GM18505 (cell line): ENCODE data around the gene ATF6B.
"Not testable (repeated sequence)": the region's sequence is repeated elsewhere in the genome, so short reads cannot be mapped to it uniquely, and the experiment has no call there.

Source experiments
- ATAC-seq: cut with Tn5 transposase; IDR thresholded peaks from one replicate; pipeline ENCODE4 v1.9.1; 2021; ENCODE audit not compliant: unreplicated experiment
- POLR2A ChIP-seq: IDR thresholded peaks from 4 replicates; pipeline ENCODE4 v1.6.1; 2011; ENCODE audit warnings: borderline replicate concordance; ENCODE audit not compliant: insufficient read depth, insufficient read length; ENCODE audit errors: extremely low read depth

ATF6B gene

DNA sequence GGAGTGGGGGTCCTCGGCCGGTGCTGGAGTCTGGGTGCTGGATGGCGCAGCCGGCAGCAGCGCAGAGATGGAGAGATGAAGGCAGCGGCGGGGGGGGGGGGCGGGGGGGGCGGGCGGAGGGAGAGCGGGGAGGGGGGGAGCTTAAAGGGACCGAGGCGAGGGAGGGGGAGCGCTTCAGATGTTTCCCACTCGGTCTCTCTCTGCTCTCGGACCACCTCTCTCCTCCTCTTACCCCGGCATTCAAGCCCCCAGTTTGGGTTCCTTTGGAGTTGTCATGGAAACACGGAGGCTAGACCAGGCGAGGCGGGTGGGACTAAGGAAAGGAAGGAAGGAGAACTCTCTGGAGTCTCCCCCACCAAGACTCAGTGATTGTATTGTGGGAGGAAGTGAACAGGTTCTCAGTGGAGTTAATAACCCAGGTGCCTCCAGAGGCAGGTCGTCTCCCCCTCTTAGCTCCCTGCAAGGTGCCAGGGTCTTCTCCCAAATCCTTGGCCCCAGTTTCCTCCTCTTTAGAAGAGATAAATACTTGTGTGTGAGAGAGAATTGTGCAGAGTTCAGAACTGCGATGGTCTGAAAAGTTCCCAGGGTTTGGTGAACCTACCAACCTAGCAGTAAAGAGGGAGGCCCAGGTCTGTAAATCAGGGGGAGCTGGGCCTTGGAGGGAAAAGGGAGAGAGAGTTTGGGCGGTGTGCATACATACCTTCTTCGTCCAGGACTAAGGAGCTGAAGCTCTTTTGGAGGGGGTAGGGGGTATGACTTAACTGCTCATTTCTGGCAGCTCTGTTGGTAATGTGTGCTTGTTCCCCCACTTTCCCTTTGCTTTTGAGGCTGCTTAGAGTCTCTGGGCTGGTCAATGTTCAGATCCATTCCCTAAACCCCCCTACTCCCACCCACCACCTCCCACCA lies 24.1 kb upstream of the ATF6B start, which contains the start of gene PRRT1:
TSS of gene PRRT1 (minus strand) at position 77 of the 906 bp plus-strand sequence. CDS start 112 bp downstream, outside the sequence.
- TF ChIP-seq POLR2A, result no peak
- no peak for ATAC-seq

DNA sequence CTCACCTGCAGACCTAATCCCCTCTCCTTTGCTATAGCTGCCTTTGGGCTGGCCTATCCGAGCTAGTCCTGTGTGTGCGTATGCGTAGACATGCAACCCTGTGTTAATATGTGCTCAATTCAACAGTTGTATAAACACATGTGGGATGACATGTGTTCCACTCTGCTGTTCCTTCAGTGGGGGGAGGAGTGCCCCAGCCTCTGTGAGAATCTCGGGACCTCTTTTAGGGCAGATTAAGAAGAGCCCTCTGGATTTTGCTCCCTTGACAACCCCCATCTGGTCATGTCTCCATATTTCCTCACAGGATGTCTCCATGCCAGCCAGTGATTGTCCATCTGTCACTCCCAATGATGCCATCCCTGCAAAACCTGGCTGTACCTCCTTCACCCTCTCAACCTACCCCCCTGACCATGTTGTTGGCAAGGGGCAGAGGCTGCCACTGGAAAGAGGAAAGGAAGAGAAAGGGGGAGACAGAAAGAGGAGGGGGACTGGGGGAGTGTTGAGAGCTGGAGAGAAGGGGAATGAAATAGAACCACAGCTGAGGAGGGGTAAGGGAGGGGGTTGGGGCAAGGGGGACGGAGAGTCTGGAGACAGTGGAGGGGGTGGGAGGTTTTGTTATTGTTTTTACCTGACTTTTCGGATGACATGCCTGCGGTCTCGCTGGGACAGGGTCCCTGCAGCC lies 23.3 kb upstream of the ATF6B start:
- ATAC-seq, result no peak
- TF ChIP-seq POLR2A, result no peak

DNA sequence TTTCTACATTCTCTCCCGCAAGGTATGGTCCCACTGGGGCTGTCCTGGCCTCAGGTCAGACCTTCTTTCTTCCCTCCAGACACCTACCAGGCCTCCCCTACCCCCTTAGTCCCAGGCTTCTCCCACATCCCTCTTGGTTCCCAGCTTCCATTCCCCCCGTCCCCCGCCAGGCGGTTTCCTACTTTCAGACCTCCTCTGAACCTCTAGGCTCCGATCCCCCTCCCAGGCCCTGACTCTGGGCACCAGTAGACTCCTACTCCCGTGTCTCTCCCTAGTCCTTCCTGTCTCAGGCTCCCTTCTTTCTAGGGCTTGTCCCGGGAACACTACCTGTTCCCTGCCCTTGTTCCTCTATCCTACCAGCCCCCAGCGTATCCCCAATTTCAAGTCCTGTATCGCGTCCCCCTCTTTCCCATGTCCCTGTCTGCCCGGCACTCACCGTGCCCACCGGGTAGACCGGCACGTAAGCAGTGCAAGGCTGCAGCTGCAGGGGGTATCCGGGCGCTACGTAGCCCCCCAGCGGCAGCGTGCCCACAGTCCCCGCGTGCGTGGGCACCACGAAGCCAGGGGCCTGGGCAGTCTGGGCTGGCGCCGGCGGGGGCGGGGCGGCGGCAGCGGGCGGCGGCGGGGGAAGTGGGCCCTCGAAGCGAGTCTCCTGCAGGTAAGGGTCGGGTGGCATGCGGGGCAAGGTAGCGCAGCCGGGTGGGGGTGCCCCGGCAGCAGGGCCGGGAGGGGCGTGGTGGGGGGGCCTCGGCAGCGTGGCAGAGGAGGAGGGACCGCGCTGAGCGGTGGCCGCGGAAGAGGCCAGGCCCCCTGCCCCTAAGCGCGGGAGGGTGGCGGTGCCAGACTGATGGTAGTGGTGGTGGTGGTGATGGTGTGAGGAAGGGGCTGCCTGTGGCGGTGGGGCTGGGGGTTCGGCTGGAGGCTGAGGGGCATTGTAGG lies 22.2 kb upstream of the ATF6B start:
- TF ChIP-seq POLR2A, result no peak
- ATAC-seq, result no peak

DNA sequence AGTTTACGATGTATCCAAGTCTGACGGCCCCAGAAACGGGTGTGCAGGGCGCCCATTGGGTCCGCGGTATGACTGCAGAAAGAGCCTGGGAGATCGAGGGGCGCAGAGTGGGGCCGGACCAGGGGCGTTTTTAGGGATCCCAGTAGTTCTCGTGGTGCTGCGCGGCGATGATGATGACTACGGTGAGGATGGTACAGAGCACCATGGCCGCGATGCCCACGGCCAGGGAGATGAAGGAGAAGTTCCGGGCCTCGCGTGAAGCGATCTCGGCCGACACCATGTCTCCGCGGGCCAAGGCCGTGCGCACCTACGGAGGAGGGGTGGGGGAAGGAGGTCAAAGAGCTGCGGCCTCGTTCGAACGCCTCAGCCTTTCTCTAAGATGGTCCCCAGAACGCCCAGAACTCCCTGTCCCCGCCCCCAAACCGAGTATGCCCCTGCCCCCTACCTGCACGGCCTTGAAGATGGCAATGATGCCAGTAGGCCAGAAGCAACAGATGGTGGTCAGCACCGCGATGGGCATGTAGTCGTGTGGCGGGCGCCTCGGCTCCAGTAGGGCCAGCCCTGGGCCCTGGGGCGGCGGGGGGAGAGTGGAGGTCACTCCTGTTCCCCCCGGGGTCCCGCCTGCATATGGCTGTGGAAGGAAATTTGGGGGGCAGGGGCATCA lies 21.2 kb upstream of the ATF6B start:
- ATAC-seq, result no peak
- TF ChIP-seq POLR2A, result no peak

DNA sequence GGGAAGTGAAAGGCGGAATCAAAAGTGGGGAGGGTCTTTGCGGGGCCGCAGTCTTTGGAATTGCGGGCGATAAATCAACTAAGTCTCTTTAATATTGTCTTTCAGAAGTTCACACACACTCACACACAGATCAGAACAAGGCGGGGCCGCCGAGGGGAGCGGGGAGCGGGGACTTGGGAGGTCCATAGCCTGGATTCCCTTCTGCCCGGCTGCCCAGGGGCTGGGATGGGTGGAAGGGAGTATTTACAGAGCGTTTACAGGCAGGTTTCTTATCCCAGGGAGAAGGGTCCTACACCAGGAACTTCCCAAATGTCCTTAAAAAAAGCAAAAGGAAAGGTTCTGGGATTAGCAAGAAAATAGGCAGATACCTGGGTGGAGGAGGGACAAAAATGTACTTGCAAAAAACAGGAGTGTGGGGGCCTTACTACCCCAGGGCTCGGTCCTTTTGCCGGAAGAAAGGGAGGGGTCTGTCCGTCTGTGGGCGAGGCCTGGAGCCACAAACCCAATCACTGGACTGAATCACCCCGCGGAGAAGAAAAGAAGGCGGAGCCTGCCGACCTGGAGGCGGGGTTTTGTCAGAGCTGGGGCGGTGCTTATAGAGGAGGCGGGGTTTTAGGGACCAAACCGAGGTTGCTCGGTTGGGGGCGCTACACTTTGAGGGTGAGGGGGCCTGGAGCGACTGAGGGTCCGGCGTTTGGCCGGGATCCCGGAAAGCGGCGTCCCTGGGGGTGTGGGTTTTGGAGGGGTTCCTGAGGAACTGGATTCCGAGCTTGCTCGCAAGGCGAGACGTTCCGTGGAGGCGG lies 20.4 kb upstream of the ATF6B start:
- no peak for ATAC-seq
- TF ChIP-seq POLR2A, result no peak

DNA sequence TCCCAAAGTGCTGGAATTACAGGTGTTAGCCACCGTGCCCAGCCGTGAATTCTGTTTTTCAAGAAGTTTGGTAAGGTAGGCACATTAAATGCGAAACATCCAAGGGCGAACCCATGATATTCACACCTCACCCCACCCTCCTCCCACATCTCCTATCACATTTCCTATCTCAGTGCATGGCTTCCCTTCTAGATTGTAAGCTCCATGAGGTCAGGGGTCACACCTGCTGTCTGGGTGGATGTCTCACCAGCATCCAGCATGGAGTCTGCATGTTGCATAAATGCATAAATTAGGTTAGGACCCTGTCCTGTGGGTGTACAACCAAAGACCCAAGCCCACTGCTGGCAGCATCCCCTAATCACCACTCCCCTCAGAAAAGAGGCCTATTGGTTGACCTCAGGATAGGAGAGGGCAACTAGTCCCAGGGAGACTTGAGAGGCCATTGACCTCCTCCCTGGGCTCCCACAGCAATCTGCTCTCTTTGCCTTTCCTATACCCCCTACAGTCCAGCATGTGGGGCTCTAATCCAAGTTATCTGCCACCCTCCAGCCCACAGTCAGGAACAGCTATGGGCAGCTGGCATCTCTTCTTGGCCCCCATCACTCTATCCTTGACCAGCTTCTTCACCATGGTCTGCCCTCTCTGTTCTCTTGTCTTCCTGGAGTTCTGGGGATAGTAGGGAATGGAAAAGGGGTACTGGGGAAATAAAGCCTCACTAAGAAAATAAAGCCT lies 19.5 kb upstream of the ATF6B start:
- TF ChIP-seq POLR2A, result no peak
- ATAC-seq, result no peak

DNA sequence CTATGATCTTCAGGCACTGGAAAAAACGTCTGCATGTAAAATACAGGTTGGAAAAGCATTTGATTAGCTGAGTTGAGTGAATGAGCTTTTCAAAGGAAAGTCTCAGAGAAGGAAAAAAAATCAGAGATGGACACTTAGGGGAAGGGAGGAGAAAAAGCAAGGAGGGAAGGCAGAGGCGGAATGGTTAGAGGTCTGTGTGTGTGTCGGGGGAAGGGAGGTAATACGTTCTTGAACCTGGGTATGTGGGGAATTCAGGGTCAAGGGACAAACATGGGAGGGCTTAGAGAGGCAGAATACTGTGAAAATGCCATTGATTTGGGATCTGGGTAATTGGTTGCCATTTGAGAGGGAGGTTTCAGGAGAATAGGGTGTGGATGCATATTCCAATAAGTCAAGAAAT lies 18.6 kb upstream of the ATF6B start:
- no peak for TF ChIP-seq POLR2A
- no peak for ATAC-seq

DNA sequence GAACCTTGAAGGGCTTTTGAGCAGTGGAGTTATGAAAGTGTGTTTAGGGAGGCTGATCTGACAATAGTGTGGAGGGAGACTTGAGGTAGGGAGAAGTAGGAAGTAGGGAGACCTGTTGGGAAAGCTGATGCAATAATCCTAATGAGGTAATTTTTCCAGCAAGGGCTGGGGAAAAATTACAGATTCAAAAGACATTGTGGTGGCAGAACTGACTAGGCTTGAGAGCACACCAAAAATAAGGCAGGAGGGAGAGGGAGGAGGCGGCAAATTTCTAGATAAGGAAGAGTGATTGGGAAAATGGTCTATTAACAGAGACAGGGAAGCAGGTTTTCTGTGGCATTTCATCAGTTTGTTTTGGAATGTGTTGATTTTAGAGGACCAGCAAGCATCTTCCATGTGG lies 18.2 kb upstream of the ATF6B start:
- no peak for ATAC-seq
- no peak for TF ChIP-seq POLR2A

DNA sequence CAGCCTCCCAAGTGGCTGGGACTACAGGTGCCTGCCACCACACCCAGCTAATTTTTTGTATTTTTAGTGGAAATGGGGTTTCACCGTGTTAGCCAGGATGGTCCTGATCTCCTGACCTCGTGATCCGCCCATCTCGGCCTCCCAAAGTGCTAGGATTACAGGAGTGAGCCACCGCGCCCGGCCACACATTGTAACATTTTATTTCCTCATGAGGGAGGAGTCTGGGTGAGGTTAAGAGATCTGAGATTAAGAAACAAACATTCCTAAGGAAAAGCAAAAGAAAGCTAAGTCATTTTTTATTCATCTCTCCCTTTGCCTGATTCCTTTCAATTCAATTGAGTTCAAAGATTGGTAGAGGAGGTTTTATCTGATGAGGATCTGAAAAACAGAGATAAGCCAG lies 16.2 kb upstream of the ATF6B start:
- ATAC-seq, result not testable (repeated sequence)

DNA sequence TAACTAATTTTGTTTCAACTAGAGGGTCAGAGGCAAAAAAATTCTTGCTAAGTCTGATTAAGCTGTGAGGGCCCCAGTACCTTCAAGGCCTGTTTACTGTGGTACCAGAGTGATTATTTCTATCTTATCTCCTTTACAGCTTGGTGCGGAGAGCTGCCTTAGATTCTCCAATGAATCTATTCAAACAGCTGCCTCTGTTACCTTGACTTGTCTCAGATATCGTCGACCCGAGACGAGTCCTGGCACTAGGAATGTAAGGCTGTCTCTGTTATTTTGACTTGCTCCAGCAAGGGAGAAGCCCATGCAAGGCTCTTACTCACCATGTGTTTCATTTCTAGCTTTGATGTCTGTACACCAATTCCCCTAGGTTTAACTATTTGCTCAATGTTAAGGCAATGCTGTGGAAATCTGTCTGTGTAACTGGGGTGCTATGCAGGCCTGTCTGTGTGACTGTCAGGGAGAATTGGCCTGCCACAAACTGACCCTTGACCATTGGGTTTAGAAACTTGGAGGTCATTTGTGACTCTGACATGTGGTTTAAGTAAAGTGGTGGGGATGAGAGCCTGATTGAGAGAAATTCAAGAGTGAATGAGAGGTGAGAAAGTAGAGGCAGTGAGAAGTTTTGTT lies 12.5 kb upstream of the ATF6B start:
- TF ChIP-seq POLR2A, result no peak
- ATAC-seq, result no peak

DNA sequence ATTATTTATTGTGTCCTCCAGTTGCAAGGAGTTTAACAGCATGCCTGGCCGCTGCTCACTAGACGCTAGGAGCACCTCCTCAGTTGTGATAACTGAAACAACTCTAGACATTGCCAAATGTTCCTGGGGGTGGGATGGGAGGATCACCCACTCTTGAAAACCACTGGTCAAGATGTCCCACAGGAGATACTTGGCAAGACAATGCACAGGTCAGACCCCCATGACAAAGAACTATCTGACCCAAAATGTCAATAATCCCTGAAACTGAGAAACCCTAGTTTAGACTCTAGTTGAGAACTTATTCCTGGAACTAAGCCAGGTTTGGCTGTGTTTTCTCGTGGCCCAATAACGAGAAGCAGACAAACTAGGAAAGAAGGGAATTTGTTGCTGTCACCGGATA lies 11.5 kb upstream of the ATF6B start:
- no peak for TF ChIP-seq POLR2A
- ATAC-seq, result no peak
